Measurements from ENCODE around the gene IGF2R.

- TF ChIP-seq CTCF (IDR thresholded peaks at IDR 0.05) (no peak), POLR2AphosphoS5 (IDR thresholded peaks at IDR 0.05) (no peak), POLR2A (IDR thresholded peaks at IDR 0.05) (no peak)
These were observed 85.4 kb downstream of the IGF2R start for GRCh38 chr6:160054271-160054670.

All from breast epithelium (tissue), 3 donors.